WTC11 (cell line): Measurements from ENCODE around the gene GRIK2. TPM values are rescaled to one million over a fixed set of nuclear protein-coding genes. Genes with fewer than 3 reads are reported as not detected.

ENCODE experiments used
- ATAC-seq: fragments of 200-7000 bp; cut with Tn5 transposase; 2 replicates; pipeline ENCODE4 v1.10.0; 2021; ENCODE audit warnings: mild to moderate bottlenecking, moderate library complexity
- CTCF ChIA-PET: fragments of 300-600 bp; sonication (Branson Sonifier 250); formaldehyde crosslinking; loops from one replicate; lab custom pipeline; 2021; ENCODE audit warnings: antibody characterized with exemption; lab: Charles Lee
- POLR2A ChIA-PET: fragments of 350-600 bp; sonication (Branson Sonifier 250); formaldehyde crosslinking; loops from one replicate; lab custom pipeline; 2021; ENCODE audit warnings: antibody characterized with exemption; lab: Charles Lee
- DNase-seq: peaks from one replicate; pipeline ENCODE4 v3.0.0; 2021; ENCODE audit warnings: low spot score
- H3K27ac Mint-ChIP-seq: 2 replicates; pipeline ENCODE4 v1.8.0; 2021; ENCODE audit warnings: mixed read lengths
- H3K27me3 Mint-ChIP-seq: 2 replicates; pipeline ENCODE4 v1.8.0; 2021; ENCODE audit warnings: low read depth, mild to moderate bottlenecking, moderate library complexity, mixed read lengths
- H3K36me3 Mint-ChIP-seq: 2 replicates; pipeline ENCODE4 v1.8.0; 2021; ENCODE audit warnings: mixed read lengths
- H3K4me1 Mint-ChIP-seq: 2 replicates; pipeline ENCODE4 v1.8.0; 2022; ENCODE audit warnings: mixed read lengths
- H3K4me3 Mint-ChIP-seq: 2 replicates; pipeline ENCODE4 v1.8.0; 2021; ENCODE audit warnings: mild to moderate bottlenecking, moderate library complexity, mixed read lengths
- H3K9me3 Mint-ChIP-seq: 2 replicates; pipeline ENCODE4 v1.8.0; 2021; ENCODE audit warnings: mixed read lengths
- CREB1 ChIP-seq: sonication (generic); formaldehyde crosslinking; IDR thresholded peaks from 2 replicates; pipeline ENCODE4 v1.8.0; 2023; ENCODE audit warnings: mild to moderate bottlenecking, missing genetic modification reagents
- EMX1 ChIP-seq: fragments of 250-450 bp; sonication (Bioruptor Pico); IDR thresholded peaks from 2 replicates; pipeline ENCODE4 v1.8.0; 2021; ENCODE audit warnings: mild to moderate bottlenecking
- FOXP1 ChIP-seq: sonication (generic); formaldehyde crosslinking; IDR thresholded peaks from 2 replicates; pipeline ENCODE4 v1.8.0; 2022; ENCODE audit warnings: missing genetic modification reagents, mild to moderate bottlenecking, moderate library complexity, borderline replicate concordance
- GRHL2 ChIP-seq: fragments of 250-450 bp; sonication (Bioruptor Pico); IDR thresholded peaks from 2 replicates; pipeline ENCODE4 v1.8.0; 2022; ENCODE audit warnings: mild to moderate bottlenecking, moderate library complexity; ENCODE audit not compliant: insufficient replicate concordance, severe bottlenecking
- KAT7 ChIP-seq: sonication (generic); formaldehyde crosslinking; IDR thresholded peaks from 2 replicates; pipeline ENCODE4 v1.8.1; 2023; ENCODE audit warnings: missing genetic modification reagents, mild to moderate bottlenecking, borderline replicate concordance
- NFATC4 ChIP-seq: fragments of 250-450 bp; sonication (Bioruptor Pico); IDR thresholded peaks from 2 replicates; pipeline ENCODE4 v1.9.0; 2021; ENCODE audit warnings: mild to moderate bottlenecking
- NFE2L1 ChIP-seq: sonication (generic); formaldehyde crosslinking; IDR thresholded peaks from 2 replicates; pipeline ENCODE4 v1.8.1; 2023; ENCODE audit warnings: missing genetic modification reagents
- NFYB ChIP-seq: sonication (generic); formaldehyde crosslinking; conservative IDR thresholded peaks from 2 replicates; pipeline ENCODE4 v1.8.0; 2022; ENCODE audit warnings: low read depth, missing genetic modification reagents
- NR2C2 ChIP-seq: sonication (generic); formaldehyde crosslinking; IDR thresholded peaks from 2 replicates; pipeline ENCODE4 v1.8.0; 2022; ENCODE audit warnings: mild to moderate bottlenecking, missing genetic modification reagents
- RORB ChIP-seq: fragments of 250-450 bp; sonication (Bioruptor Pico); IDR thresholded peaks from 2 replicates; pipeline ENCODE4 v1.9.0; 2021; ENCODE audit warnings: mild to moderate bottlenecking
- SOX15 ChIP-seq: fragments of 250-450 bp; sonication (Bioruptor Pico); IDR thresholded peaks from 2 replicates; pipeline ENCODE4 v1.9.0; 2021; ENCODE audit warnings: mild to moderate bottlenecking
- TCF7 ChIP-seq: sonication (generic); formaldehyde crosslinking; IDR thresholded peaks from 2 replicates; pipeline ENCODE4 v1.8.0; 2022; ENCODE audit warnings: mild to moderate bottlenecking, low read depth, missing genetic modification reagents, moderate library complexity
- TEAD1 ChIP-seq: sonication (generic); formaldehyde crosslinking; IDR thresholded peaks from 2 replicates; pipeline ENCODE4 v1.8.0; 2022; ENCODE audit warnings: mild to moderate bottlenecking, missing genetic modification reagents
- TP53 ChIP-seq: sonication (generic); formaldehyde crosslinking; IDR thresholded peaks from 2 replicates; pipeline ENCODE4 v1.8.1; 2023; ENCODE audit warnings: mild to moderate bottlenecking, missing genetic modification reagents
- ZNF121 ChIP-seq: sonication (generic); formaldehyde crosslinking; IDR thresholded peaks from 2 replicates; pipeline ENCODE4 v1.8.0; 2023; ENCODE audit warnings: missing genetic modification reagents
- ZNF232 ChIP-seq: sonication (generic); formaldehyde crosslinking; IDR thresholded peaks from 2 replicates; pipeline ENCODE4 v1.8.0; 2022; ENCODE audit warnings: mild to moderate bottlenecking, missing genetic modification reagents
- ZNF263 ChIP-seq: sonication (generic); formaldehyde crosslinking; IDR thresholded peaks from 2 replicates; pipeline ENCODE4 v1.8.1; 2022; ENCODE audit warnings: low read depth, mild to moderate bottlenecking, moderate library complexity, missing genetic modification reagents
- ZNF317 ChIP-seq: sonication (generic); formaldehyde crosslinking; IDR thresholded peaks from 2 replicates; pipeline ENCODE4 v1.8.1; 2023; ENCODE audit warnings: low read depth, mild to moderate bottlenecking, moderate library complexity, missing genetic modification reagents, borderline replicate concordance
- total RNA-seq: library from RNA; stranded (reverse); gene quantifications from 3 replicates; pipeline ENCODE4 v1.2.3, GENCODE V29; 2021
- TF ChIP-seq, protein P1 (sequence below): sonication (generic); formaldehyde crosslinking; IDR thresholded peaks from 2 replicates; pipeline ENCODE4 v1.8.0; 2022; ENCODE audit warnings: mild to moderate bottlenecking, missing genetic modification reagents
- TF ChIP-seq, protein P2 (sequence below): sonication (generic); formaldehyde crosslinking; IDR thresholded peaks from 2 replicates; pipeline ENCODE4 v1.8.1; 2022; ENCODE audit warnings: low read depth, mild to moderate bottlenecking, moderate library complexity, missing genetic modification reagents, borderline replicate concordance
- TF ChIP-seq, protein P3 (sequence below): fragments of 250-450 bp; sonication (Bioruptor Pico); IDR thresholded peaks from 2 replicates; pipeline ENCODE4 v1.9.0; 2021; ENCODE audit warnings: mild to moderate bottlenecking
- TF ChIP-seq, protein P4 (sequence below): fragments of 250-450 bp; sonication (Bioruptor Pico); IDR thresholded peaks from 2 replicates; pipeline ENCODE4 v1.9.0; 2021; ENCODE audit warnings: mild to moderate bottlenecking
- TF ChIP-seq, protein P5 (sequence below): sonication (generic); formaldehyde crosslinking; IDR thresholded peaks from 2 replicates; pipeline ENCODE4 v1.8.1; 2023; ENCODE audit warnings: mild to moderate bottlenecking, moderate library complexity, missing genetic modification reagents

Gene GRIK2
- total RNA-seq, 1 experiment from 2014 or later = 2.7 TPM

DNA sequence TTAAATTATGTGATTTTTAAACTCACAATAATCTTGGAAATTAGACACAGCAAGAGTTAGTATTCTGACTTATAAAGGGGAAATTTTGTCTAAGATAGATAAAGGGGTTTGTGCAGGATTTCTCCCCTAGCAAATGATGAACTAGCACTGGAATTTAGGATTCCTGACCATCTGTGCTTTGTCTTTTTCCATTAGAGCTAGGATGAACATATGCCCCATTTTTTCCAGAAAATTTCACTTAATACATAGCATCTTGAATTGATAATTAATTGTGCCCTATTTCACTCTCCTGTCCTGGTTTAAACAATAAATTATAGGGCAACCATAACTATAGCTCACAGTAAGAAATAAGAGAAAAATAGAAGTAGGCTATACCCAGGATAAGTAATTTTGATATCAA is 601.0 kb downstream of the GRIK2 start:
- H3K36me3 Mint-ChIP-seq = no peaks in the 10 kb centered on the region
- POLR2A ChIA-PET = no interaction called here
- H3K27ac Mint-ChIP-seq = no peak overlapping the region
- CTCF ChIA-PET = no interaction called here
- no peak overlapping the region for H3K4me3 Mint-ChIP-seq
- H3K9me3 Mint-ChIP-seq = no peaks in the 10 kb centered on the region
- ATAC-seq (no peak), DNase-seq (no peak)
- TF ChIP-seq SOX15 = no peak
- TF ChIP-seq ZNF121 = no peak
- TF ChIP-seq NFYB (CRISPR knock-in tag) = no peak
- TF ChIP-seq RORB (CRISPR knock-in tag) = no peak
- TF ChIP-seq ZNF263 = no peak
- TF ChIP-seq, all 79 proteins: peak for 0
- peaks cover 5% of the 10 kb centered on the region for H3K4me1 Mint-ChIP-seq
- no peaks in the 10 kb centered on the region for H3K27me3 Mint-ChIP-seq

DNA sequence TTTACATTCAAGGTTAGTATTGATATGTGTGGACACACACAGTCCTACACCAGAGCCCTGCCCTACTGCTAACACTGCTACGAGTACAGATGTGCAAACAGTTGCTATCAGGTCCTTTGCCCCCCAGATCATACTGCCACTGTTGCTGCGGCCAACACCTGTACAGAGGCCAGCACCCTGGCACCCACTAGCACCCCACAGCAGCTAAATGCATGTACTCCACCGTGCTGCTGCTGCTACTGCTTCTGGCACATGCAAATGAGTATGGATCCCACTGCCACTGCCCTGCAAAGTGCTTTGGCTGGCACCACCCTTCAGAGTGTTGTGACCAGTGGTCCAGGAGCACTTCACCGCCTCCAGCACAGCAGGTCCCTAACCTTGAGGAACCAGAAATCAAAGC is 621.9 kb downstream of the GRIK2 start:
- no peak overlapping the region for H3K4me3 Mint-ChIP-seq
- H3K36me3 Mint-ChIP-seq = no peaks in the 10 kb centered on the region
- H3K4me1 Mint-ChIP-seq = peaks cover 3% of the 10 kb centered on the region; the same call in 1 of the 2 replicates
- DNase-seq = no peak
- H3K27ac Mint-ChIP-seq = no peak overlapping the region
- TF ChIP-seq FOXP1 (CRISPR knock-in tag) (no peak), NR2C2 (no peak), NFATC4 (CRISPR knock-in tag) (no peak), ZNF317 (no peak), GRHL2 (CRISPR knock-in tag) (no peak), TEAD1 (CRISPR knock-in tag) (no peak), ZNF232 (CRISPR knock-in tag) (no peak), KAT7 (no peak), TCF7 (CRISPR knock-in tag) (no peak), NFYB (CRISPR knock-in tag) (no peak), EMX1 (CRISPR knock-in tag) (no peak), CREB1 (CRISPR knock-in tag) (no peak), NFE2L1 (CRISPR knock-in tag) (no peak), TP53 (CRISPR knock-in tag) (no peak)
- TF ChIP-seq, protein P1, sequence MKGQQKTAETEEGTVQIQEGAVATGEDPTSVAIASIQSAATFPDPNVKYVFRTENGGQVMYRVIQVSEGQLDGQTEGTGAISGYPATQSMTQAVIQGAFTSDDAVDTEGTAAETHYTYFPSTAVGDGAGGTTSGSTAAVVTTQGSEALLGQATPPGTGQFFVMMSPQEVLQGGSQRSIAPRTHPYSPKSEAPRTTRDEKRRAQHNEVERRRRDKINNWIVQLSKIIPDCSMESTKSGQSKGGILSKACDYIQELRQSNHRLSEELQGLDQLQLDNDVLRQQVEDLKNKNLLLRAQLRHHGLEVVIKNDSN (CRISPR knock-in tag) = no peak
- TF ChIP-seq, protein P2, sequence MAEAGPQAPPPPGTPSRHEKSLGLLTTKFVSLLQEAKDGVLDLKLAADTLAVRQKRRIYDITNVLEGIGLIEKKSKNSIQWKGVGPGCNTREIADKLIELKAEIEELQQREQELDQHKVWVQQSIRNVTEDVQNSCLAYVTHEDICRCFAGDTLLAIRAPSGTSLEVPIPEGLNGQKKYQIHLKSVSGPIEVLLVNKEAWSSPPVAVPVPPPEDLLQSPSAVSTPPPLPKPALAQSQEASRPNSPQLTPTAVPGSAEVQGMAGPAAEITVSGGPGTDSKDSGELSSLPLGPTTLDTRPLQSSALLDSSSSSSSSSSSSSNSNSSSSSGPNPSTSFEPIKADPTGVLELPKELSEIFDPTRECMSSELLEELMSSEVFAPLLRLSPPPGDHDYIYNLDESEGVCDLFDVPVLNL (CRISPR knock-in tag) = no peak
- TF ChIP-seq, protein P3, sequence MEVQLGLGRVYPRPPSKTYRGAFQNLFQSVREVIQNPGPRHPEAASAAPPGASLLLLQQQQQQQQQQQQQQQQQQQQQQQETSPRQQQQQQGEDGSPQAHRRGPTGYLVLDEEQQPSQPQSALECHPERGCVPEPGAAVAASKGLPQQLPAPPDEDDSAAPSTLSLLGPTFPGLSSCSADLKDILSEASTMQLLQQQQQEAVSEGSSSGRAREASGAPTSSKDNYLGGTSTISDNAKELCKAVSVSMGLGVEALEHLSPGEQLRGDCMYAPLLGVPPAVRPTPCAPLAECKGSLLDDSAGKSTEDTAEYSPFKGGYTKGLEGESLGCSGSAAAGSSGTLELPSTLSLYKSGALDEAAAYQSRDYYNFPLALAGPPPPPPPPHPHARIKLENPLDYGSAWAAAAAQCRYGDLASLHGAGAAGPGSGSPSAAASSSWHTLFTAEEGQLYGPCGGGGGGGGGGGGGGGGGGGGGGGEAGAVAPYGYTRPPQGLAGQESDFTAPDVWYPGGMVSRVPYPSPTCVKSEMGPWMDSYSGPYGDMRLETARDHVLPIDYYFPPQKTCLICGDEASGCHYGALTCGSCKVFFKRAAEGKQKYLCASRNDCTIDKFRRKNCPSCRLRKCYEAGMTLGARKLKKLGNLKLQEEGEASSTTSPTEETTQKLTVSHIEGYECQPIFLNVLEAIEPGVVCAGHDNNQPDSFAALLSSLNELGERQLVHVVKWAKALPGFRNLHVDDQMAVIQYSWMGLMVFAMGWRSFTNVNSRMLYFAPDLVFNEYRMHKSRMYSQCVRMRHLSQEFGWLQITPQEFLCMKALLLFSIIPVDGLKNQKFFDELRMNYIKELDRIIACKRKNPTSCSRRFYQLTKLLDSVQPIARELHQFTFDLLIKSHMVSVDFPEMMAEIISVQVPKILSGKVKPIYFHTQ (CRISPR knock-in tag) = no peak
- TF ChIP-seq, protein P4, sequence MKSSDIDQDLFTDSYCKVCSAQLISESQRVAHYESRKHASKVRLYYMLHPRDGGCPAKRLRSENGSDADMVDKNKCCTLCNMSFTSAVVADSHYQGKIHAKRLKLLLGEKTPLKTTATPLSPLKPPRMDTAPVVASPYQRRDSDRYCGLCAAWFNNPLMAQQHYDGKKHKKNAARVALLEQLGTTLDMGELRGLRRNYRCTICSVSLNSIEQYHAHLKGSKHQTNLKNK (CRISPR knock-in tag) = no peak
- TF ChIP-seq, protein P5, sequence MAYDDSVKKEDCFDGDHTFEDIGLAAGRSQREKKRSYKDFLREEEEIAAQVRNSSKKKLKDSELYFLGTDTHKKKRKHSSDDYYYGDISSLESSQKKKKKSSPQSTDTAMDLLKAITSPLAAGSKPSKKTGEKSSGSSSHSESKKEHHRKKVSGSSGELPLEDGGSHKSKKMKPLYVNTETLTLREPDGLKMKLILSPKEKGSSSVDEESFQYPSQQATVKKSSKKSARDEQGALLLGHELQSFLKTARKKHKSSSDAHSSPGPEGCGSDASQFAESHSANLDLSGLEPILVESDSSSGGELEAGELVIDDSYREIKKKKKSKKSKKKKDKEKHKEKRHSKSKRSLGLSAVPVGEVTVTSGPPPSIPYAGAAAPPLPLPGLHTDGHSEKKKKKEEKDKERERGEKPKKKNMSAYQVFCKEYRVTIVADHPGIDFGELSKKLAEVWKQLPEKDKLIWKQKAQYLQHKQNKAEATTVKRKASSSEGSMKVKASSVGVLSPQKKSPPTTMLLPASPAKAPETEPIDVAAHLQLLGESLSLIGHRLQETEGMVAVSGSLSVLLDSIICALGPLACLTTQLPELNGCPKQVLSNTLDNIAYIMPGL (CRISPR knock-in tag) = no peak
- TF ChIP-seq, all 79 proteins: peak for 0
- no peaks in the 10 kb centered on the region for H3K9me3 Mint-ChIP-seq
- no peaks in the 10 kb centered on the region for H3K27me3 Mint-ChIP-seq
- CTCF ChIA-PET = no interaction called here
- no peak for ATAC-seq
- POLR2A ChIA-PET = no interaction called here
